ENCODE measurements around the gene GPR12. TPM values are rescaled to one million over a fixed set of nuclear protein-coding genes. Genes with fewer than 3 reads are reported as not detected.
A peak's percentile ranks its signal among the peaks of the same experiment; 100 is the strongest.
"Not testable (repeated sequence)": the region's sequence is repeated elsewhere in the genome, so short reads cannot be mapped to it uniquely, and the experiment has no call there.

GPR12 gene
- total RNA-seq, 2 experiments from 2014 or later = not detected

GRCh38 chr13:26759249-26759906 is 1.2 kb downstream of the GPR12 start:
- H3K27me3 Mint-ChIP-seq = peaks cover 55% of the 10 kb centered on the region
- H3K9me3 Mint-ChIP-seq = no peaks in the 10 kb centered on the region
- H3K4me1 Mint-ChIP-seq = peaks cover 3% of the 10 kb centered on the region
- H3K27ac Mint-ChIP-seq = no peak overlapping the region
- no peak overlapping the region for H3K4me3 Mint-ChIP-seq
- H3K36me3 Mint-ChIP-seq = no peaks in the 10 kb centered on the region
- DNase-seq = no peak

DNA sequence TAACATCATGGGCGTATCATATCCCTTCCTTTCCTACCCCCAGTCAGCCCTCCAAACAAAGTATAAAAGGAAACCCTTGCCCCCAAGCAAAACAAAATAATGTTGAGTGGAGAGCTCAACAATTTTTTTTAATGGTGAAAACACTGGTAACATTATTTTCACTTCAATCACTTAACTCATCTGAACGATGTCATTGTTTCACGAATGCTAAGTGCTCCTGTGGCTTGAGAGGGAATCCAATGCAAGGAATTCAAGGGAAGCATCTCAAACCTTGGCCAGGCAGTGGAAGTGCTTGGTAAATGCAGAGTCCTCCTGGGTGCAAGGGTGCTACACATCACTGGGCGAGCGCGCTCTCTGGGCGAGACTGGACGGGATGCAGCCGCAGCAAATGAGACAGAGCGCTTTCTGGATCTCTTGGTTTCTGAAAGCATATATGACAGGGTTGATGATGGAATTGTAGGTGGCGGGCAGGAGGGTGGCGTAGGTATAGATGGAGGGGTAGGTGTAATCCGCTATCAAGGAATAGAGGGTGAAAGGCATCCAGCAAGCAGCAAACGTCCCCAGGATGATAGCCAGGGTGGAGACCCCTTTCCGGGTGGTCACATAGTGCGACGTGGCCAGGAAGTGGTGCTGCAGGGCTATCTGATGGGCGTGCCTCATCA is 2.0 kb downstream of the GPR12 start:
- Mint-ChIP-seq H3K27me3 (peaks cover 55% of the 10 kb centered on the region), H3K9me3 (no peaks in the 10 kb centered on the region), H3K27ac (peak overlapping the region; percentile 47), H3K4me1 (peaks cover 3% of the 10 kb centered on the region), H3K36me3 (no peaks in the 10 kb centered on the region), H3K4me3 (no peak overlapping the region)
- no peak for DNase-seq

DNA sequence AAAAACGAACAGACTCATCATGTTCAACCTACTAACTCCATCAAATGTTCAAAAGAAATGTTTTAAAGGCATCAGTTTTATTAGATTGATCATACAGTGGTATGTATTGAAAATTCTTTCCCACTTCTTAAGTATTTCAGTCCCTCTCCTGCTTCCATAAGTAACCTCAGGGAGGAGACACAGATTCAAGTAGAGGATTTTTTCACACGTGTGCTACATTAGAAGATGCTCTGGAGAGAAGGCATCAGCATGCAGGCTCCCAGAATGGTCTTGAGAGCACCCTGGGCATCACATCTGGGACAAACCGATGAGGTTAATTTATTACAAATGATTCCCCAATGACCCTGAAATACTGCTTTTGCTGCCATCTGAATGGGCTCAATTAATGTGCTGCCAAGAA is 3.6 kb downstream of the GPR12 start:
- Mint-ChIP-seq H3K4me1 (peaks cover 3% of the 10 kb centered on the region), H3K27ac (no peak overlapping the region), H3K27me3 (peaks cover 45% of the 10 kb centered on the region), H3K9me3 (no peaks in the 10 kb centered on the region), H3K36me3 (no peaks in the 10 kb centered on the region), H3K4me3 (no peak overlapping the region)
- DNase-seq = no peak

- Mint-ChIP-seq H3K27me3 (peaks cover 13% of the 10 kb centered on the region), H3K4me1 (no peaks in the 10 kb centered on the region), H3K4me3 (no peak overlapping the region), H3K9me3 (no peaks in the 10 kb centered on the region), H3K27ac (no peak overlapping the region), H3K36me3 (no peaks in the 10 kb centered on the region)
- no peak for DNase-seq
Observed at GRCh38 chr13:26752671-26753070, 7.9 kb downstream of the GPR12 start.

GRCh38 chr13:26749905-26750304 is 10.7 kb downstream of the GPR12 start:
- H3K36me3 Mint-ChIP-seq = no peaks in the 10 kb centered on the region
- H3K27ac Mint-ChIP-seq = no peak overlapping the region
- H3K4me1 Mint-ChIP-seq = no peaks in the 10 kb centered on the region
- no peaks in the 10 kb centered on the region for H3K9me3 Mint-ChIP-seq
- no peak for DNase-seq
- no peak overlapping the region for H3K4me3 Mint-ChIP-seq
- H3K27me3 Mint-ChIP-seq = peaks cover 16% of the 10 kb centered on the region

DNA sequence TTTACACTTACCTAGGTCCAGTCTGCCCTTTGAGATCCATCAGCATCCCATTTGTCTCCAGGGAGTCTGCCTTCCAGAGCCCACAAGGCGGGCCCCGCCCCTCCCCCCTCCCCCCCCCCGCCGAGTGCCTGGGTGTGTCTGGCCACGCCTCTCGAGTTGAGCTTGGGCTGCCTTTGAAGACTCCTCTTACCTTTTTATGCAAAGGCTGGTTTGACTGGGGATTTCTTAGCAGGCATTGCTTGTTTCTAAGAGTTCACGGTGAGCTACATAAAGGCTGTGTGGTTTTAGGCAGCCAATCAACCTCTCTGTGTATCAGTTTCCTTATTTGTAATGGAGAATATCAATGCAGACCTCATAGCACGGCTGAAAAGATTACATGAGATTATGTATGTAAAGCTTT is 11.3 kb downstream of the GPR12 start:
- DNase-seq = no peak
- no peaks in the 10 kb centered on the region for H3K4me1 Mint-ChIP-seq
- H3K36me3 Mint-ChIP-seq = no peaks in the 10 kb centered on the region
- H3K4me3 Mint-ChIP-seq = no peak overlapping the region
- no peaks in the 10 kb centered on the region for H3K9me3 Mint-ChIP-seq
- H3K27me3 Mint-ChIP-seq = peaks cover 20% of the 10 kb centered on the region
- no peak overlapping the region for H3K27ac Mint-ChIP-seq

DNA sequence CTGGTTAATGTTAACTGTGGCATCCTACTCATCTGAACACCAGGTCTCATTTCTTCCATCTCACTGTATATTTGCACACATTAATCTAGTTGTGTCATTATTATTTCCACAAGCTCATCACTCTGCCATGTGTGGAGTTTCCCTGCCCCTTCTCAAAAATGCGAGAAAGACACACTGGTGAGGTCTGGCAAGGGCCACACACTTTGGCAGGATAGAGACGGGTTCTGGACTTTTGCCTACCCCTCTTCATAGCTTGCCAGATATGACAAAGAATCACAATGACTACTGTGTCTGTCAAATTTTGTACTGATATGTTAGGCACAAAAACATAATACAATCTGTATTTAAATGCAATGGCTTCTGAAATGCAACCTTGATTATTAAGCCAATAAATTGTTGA is 12.9 kb downstream of the GPR12 start:
- Mint-ChIP-seq H3K27ac (no peak overlapping the region), H3K4me1 (no peaks in the 10 kb centered on the region), H3K9me3 (no peaks in the 10 kb centered on the region), H3K27me3 (peaks cover 30% of the 10 kb centered on the region), H3K36me3 (no peaks in the 10 kb centered on the region), H3K4me3 (no peak overlapping the region)
- DNase-seq = no peak

GRCh38 chr13:26743971-26744370 is 16.6 kb downstream of the GPR12 start:
- H3K27ac Mint-ChIP-seq = no peak overlapping the region
- no peak overlapping the region for H3K4me3 Mint-ChIP-seq
- peaks cover 5% of the 10 kb centered on the region for H3K9me3 Mint-ChIP-seq
- DNase-seq = no peak
- no peaks in the 10 kb centered on the region for H3K36me3 Mint-ChIP-seq
- H3K4me1 Mint-ChIP-seq = no peaks in the 10 kb centered on the region
- peaks cover 35% of the 10 kb centered on the region for H3K27me3 Mint-ChIP-seq

DNA sequence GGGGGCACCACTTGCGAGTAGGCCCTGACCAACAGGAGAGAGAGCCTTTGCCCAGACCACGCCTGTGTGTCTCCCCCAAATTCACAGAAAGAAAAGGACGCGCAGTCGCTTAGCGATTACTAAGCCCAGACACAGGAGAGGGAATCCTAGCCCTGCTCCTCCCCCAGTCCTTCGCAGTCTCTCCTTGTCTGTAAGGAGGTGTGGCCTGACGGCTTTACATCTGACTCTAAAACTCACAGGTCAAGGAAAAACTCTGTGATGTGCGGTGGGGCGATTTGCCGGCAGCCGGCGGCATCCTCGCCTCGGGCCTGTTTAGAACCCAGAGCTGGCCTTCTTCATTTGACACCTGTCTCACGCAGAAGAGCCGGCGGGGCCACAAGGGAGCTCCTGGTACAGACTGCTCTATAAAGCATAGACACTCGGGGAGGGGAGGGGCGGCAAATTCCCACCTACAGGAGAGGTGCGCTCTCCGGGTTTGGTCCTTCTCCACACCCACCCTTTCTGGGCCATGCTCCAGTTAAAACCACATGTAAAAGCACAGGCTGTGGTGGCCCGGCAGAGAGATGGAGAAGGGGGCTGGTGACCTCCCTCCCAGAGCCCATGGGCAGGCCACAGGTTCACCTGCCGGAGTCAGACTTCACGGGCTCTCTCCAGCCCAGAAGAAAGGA is 17.8 kb downstream of the GPR12 start:
- Mint-ChIP-seq H3K4me3 (no peak overlapping the region), H3K9me3 (peaks cover 14% of the 10 kb centered on the region), H3K4me1 (no peaks in the 10 kb centered on the region), H3K36me3 (peaks cover 3% of the 10 kb centered on the region), H3K27me3 (peaks cover 35% of the 10 kb centered on the region), H3K27ac (no peak overlapping the region)
- DNase-seq = no peak

DNA sequence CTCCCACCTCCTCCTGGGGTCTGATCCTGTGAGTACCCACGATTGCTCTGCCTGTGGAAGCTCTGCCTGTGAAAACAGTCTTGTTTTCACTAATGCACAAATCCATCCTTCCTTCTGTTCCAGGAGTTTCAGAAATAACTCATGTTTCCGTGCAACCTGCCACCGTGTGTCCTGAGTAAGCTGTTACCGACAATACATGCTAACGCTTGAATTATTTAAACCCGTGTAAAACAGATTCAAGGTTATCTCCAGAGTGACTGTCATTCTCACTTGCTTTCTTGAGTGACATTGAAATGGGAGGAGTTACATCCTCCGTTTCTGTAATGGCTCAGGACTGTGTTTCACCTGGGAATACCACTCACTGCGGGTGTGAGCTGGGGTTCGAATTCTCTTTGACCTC is 24.9 kb downstream of the GPR12 start:
- no peak for DNase-seq
- Mint-ChIP-seq H3K9me3 (peaks cover 18% of the 10 kb centered on the region), H3K27me3 (no peaks in the 10 kb centered on the region), H3K4me3 (no peak overlapping the region), H3K27ac (no peak overlapping the region), H3K4me1 (no peaks in the 10 kb centered on the region), H3K36me3 (peaks cover 5% of the 10 kb centered on the region)

DNA sequence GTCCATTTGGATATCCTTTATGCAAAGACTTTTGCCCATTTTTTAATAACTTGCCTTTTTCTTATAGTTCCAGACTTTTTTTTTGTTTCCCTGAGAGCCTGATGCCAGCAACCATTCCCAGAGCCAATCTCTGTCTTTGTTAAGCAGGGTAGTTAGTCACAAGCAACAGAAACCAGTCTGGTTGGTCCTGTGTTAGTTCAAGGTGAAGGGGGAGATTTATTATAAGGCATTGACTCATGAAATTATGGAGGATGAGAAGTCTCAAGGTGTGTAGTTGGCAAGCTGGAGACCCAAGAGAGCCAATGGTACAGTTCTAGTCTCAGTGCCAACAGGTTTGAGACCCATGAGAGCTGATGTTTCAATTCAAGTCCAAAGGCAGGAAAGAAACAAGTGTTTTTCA is 33.0 kb downstream of the GPR12 start:
- Mint-ChIP-seq H3K4me1 (no peaks in the 10 kb centered on the region), H3K9me3 (no peaks in the 10 kb centered on the region), H3K27me3 (no peaks in the 10 kb centered on the region)

GRCh38 chr13:26727122-26727521 is 33.5 kb downstream of the GPR12 start:
- Mint-ChIP-seq H3K4me3 (no peak overlapping the region), H3K27me3 (no peaks in the 10 kb centered on the region), H3K27ac (no peak overlapping the region), H3K36me3 (no peaks in the 10 kb centered on the region), H3K9me3 (no peaks in the 10 kb centered on the region), H3K4me1 (peaks cover 3% of the 10 kb centered on the region)
- no peak for DNase-seq

More for the DNA sequence above, 33.0 kb downstream of the GPR12 start:
- no peak for DNase-seq
- no peak overlapping the region for H3K27ac Mint-ChIP-seq
- no peak overlapping the region for H3K4me3 Mint-ChIP-seq
- no peaks in the 10 kb centered on the region for H3K36me3 Mint-ChIP-seq

DNA sequence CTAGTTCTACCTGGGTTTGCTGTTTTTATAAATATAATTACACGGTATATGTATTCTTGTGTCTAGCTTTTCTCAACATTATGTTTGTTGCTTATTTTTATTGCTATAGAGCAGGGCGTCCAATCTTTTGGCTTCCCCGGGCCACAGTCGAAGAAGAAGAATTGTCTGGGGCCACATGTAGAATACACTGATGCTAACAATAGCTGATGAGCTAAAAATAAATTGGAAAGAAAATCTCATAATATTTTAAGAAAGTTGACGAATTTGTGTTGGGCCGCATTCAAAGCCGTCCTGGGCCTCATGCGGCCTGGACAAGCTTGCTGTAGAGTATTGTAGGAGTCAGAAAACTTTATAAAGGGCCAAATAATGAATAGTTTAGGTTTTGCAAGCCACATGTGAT is 33.9 kb downstream of the GPR12 start:
- no peaks in the 10 kb centered on the region for H3K9me3 Mint-ChIP-seq
- no peaks in the 10 kb centered on the region for H3K36me3 Mint-ChIP-seq
- no peak overlapping the region for H3K4me3 Mint-ChIP-seq
- no peaks in the 10 kb centered on the region for H3K27me3 Mint-ChIP-seq
- H3K27ac Mint-ChIP-seq = no peak overlapping the region
- peaks cover 4% of the 10 kb centered on the region for H3K4me1 Mint-ChIP-seq
- DNase-seq = no peak

DNA sequence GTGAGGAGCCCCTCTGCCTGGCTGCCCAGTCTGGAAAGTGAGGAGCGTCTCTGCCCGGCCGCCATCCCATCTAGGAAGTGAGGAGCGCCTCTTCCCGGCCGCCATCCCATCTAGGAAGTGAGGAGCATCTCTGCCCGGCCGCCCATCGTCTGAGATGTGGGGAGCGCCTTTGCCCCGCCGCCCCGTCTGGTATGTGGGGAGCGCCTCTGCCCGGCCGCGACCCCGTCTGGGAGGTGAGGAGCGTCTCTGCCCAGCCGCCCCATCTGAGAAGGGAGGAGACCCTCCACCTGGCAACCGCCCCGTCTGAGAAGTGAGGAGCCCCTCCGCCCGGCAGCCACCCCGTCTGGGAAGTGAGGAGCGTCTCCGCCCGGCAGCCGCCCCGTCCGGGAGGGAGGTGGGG is 37.0 kb downstream of the GPR12 start:
- H3K9me3 Mint-ChIP-seq, H3K27me3 Mint-ChIP-seq: not testable (repeated sequence)
- H3K4me1 Mint-ChIP-seq = peaks cover 21% of the 10 kb centered on the region

GRCh38 chr13:26722321-26722720 is 38.3 kb downstream of the GPR12 start:
- Mint-ChIP-seq H3K4me1 (peaks cover 21% of the 10 kb centered on the region), H3K27ac (no peak overlapping the region)

More for the DNA sequence above, 37.0 kb downstream of the GPR12 start:
- H3K4me3 Mint-ChIP-seq, H3K27ac Mint-ChIP-seq, H3K36me3 Mint-ChIP-seq, DNase-seq: not testable (repeated sequence)

More at GRCh38 chr13:26722321-26722720, 38.3 kb downstream of the GPR12 start:
- Mint-ChIP-seq H3K9me3 (no peaks in the 10 kb centered on the region), H3K4me3 (peak overlapping the region; percentile 1), H3K27me3 (no peaks in the 10 kb centered on the region), H3K36me3 (no peaks in the 10 kb centered on the region)
- DNase-seq = no peak
